GM12878 (cell line): ENCODE measurements around the gene IFIT5.
A peak's percentile ranks its signal among the peaks of the same experiment; 100 is the strongest.

ENCODE experiments used
- BHLHE40 ChIP-seq, 2 experiments: fragments of 450-650 bp in 1 of 2; IDR thresholded peaks; 2 replicates each; pipeline ENCODE4 v1.6.1; 2011 to 2017; ENCODE audit warnings: low read depth in 2 of 2, borderline replicate concordance in 1 of 2, improper control_type of control experiment in 1 of 2, low read length in 1 of 2, mild to moderate bottlenecking in 1 of 2
- CHD2 ChIP-seq: IDR thresholded peaks from 2 replicates; pipeline ENCODE4 v1.6.1; 2011; ENCODE audit warnings: low read depth, low read length, improper control_type of control experiment, borderline replicate concordance
- EP300 ChIP-seq, 2 experiments: fragments of 150-350 bp in 1 of 2; IDR thresholded peaks; 2 replicates each; pipeline ENCODE4 v1.6.1; 2011 to 2012; ENCODE audit warnings: low read depth in 2 of 2, low read length in 2 of 2, borderline replicate concordance in 1 of 2, improper control_type of control experiment in 1 of 2, inconsistent platforms in 1 of 2; ENCODE audit not compliant: control insufficient read depth in 1 of 2
- JUND ChIP-seq: IDR thresholded peaks from 2 replicates; pipeline ENCODE4 v1.6.1; 2012; ENCODE audit warnings: low read depth, mild to moderate bottlenecking, low read length, improper control_type of control experiment, moderate library complexity
- TF ChIP-seq, protein P1 (sequence below), 3 experiments: IDR thresholded peaks in 2 of 3; conservative IDR thresholded peaks in 1 of 3; 2 replicates each; pipeline ENCODE4 v1.5.1; 2011; ENCODE audit warnings: low read depth in 3 of 3, low read length in 3 of 3, mild to moderate bottlenecking in 3 of 3, control low read depth in 2 of 3, moderate library complexity in 2 of 3, inconsistent platforms in 1 of 3, mixed read lengths in 1 of 3; ENCODE audit not compliant: control insufficient read depth in 2 of 3, insufficient read depth in 1 of 3; ENCODE audit errors: extremely low read depth in 1 of 3
- TF ChIP-seq, protein P2 (sequence below): IDR thresholded peaks from 2 replicates; pipeline ENCODE4 v1.6.1; 2011; ENCODE audit warnings: low read depth, mild to moderate bottlenecking, low read length, moderate library complexity, borderline replicate concordance; ENCODE audit errors: extremely low read depth

DNA sequence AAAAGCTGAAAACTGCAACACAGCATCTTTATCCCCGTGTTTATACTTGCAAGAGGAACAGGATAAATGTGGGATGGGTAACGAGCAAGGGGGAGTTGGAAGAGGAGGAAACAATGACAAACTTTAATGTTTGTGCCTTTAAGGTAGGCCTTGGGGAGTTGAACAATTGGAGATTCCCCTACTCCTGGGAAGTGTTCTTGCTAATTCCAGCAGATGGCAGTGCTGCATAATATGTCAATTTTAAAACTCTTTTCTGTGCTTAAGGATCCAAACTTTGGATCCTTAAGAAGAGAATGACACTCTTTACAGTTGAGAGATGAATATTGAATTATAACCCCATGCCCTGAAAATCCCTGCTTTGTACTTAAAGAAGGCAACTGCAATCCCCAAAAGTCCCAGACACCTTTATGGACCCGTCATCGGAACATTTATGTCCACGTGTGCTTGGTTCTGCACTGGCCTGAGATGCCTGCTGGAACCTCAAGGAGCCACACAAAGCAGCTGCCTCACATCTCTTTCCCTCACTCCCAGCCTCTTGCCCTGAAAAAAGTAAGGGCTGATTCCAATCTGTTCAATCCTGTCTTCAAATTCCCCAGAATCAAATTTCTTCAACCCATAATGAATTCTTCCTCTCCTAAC is 12.0 kb downstream of the IFIT5 start:
- TF ChIP-seq EP300 (IDR thresholded peaks at IDR 0.05; ENCODE audit: borderline replicate concordance in 1 of 2, control insufficient read depth in 1 of 2, low read depth in 2 of 2, low read length in 2 of 2) (no peak), BHLHE40 (IDR thresholded peaks at IDR 0.05; ENCODE audit: borderline replicate concordance in 1 of 2, low read depth in 2 of 2, low read length in 1 of 2) (no peak), JUND (no peak), CHD2 (no peak)
- TF ChIP-seq, protein P1, sequence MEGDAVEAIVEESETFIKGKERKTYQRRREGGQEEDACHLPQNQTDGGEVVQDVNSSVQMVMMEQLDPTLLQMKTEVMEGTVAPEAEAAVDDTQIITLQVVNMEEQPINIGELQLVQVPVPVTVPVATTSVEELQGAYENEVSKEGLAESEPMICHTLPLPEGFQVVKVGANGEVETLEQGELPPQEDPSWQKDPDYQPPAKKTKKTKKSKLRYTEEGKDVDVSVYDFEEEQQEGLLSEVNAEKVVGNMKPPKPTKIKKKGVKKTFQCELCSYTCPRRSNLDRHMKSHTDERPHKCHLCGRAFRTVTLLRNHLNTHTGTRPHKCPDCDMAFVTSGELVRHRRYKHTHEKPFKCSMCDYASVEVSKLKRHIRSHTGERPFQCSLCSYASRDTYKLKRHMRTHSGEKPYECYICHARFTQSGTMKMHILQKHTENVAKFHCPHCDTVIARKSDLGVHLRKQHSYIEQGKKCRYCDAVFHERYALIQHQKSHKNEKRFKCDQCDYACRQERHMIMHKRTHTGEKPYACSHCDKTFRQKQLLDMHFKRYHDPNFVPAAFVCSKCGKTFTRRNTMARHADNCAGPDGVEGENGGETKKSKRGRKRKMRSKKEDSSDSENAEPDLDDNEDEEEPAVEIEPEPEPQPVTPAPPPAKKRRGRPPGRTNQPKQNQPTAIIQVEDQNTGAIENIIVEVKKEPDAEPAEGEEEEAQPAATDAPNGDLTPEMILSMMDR (IDR thresholded peaks at IDR 0.05 in 2 of 3, conservative IDR thresholded peaks at IDR 0.05 in 1 of 3; ENCODE audit: control insufficient read depth in 2 of 3, extremely low read depth in 1 of 3, insufficient read depth in 1 of 3, low read depth in 3 of 3, low read length in 3 of 3), result peak; percentile 66 to 85 (median 79); a peak in 4 of 6 replicates
- TF ChIP-seq, protein P2, sequence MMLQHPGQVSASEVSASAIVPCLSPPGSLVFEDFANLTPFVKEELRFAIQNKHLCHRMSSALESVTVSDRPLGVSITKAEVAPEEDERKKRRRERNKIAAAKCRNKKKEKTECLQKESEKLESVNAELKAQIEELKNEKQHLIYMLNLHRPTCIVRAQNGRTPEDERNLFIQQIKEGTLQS, result no peak
